Posterior vena cava (tissue), 2 donors: Measurements from ENCODE around the gene LRP11. TPM values are rescaled to one million over a fixed set of nuclear protein-coding genes. Genes with fewer than 3 reads are reported as not detected.
"Not testable (repeated sequence)": the region's sequence is repeated elsewhere in the genome, so short reads cannot be mapped to it uniquely, and the experiment has no call there.

Experiments used
- DNase-seq: peaks from one replicate; pipeline ENCODE4 v3.0.0-alpha.2; 2020; ENCODE audit warnings: low spot score
- intact Hi-C, 2 donors: fragments of 100-400 bp; cut with DNase I; formaldehyde crosslinking; loops; one replicate each; pipeline versions ENCODE4 v1.14.1 to v1.14.2; 2022 to 2023
- total RNA-seq, 2 donors: library from RNA; stranded (reverse); fragmentation: NEBNext Ultra II Directional; extraction: Animal tissue kit (Norgen Biotek cat#: 25700); gene quantifications; one replicate each; pipeline ENCODE4 v1.2.1, GENCODE V29; 2021
- donor health status: DM: yes; HTN: yes; CAD: no.
- donor health status: DM: yes; HTN: yes; CAD: no.

LRP11 gene
- total RNA-seq, 2 donors from 2014 or later = 20.0 to 26.3 TPM

DNA sequence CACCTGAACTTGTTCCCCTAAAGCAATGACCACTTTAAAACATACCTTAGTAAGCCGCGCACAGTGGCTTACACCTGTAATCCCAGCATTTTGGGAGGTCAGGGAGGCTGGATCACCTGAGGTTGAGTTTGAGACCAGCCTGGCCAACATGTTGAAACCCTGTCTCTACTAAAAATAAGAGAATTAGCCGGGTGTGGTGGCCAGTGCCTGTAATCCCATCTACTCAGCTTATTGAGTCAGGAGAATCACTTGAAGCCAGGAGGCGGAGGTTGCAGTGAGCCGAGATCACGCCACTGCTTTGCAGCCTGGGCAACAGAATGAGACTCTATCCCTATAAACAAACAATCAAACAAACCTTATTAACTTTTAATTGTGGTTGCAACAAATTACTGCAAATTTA is 35.3 kb upstream of the LRP11 start:
- intact Hi-C loops = no loop called here
- DNase-seq = no peak

DNA sequence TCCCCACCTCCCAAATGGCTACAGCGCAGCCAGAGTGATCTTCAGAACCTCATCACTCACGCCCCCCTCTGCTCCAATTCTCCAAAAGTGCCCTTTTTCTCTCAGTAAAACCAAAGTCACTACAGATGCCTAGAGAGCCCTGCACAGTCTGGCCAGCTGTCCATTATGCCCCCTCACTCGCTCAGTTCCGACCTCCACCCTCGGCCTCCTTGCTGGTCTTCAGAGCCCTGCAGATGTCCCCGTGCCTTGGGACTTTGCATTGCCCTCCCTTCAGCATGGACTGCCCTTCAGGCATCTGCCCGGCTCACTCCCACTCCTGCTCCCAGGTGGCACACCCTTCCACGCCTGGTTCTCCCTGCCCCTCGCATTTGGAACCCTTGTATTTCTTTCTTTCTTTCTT is 34.8 kb upstream of the LRP11 start:
- intact Hi-C loops = no loop called here
- no peak for DNase-seq

DNA sequence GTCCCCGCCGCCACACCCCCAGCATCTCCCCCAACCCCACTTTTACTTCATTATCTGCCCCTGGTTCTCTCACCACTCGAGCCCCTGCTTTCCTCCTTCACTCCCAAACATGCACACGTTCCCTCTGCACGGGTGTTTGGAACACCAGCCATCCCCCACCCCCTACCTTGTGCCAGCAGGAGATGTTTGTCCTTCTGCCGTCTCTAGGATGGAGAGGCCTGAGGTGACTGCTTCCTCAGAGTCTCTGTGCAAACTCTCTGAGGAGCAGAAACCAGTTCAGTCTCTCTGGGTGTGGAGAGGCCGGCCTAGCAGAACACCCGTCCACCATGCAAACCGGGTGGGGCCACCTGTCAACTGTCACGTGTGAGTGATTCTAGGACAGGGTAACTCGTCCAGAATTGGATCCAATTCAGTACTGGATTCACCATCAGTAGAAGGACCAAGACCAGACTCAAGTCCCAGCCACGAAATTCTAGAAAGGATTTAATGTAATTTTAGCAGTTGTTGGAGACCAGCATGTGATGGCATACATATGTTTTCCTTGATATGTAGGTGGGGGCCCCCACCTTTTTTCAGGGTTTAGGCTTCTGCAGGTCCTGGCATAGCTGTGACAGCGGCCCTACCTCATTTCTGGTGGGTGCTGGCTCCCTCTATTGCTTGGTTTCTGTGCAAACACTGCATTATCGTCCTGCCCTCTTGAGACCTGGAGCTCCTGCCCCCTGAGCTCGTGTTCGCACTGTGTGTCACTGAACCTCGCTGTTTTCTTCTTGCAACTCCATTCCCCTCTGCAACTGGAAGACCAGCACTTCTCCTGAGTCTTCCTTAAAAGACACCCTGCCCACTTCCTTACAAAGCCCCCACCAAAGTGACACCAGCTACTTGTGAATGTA is 33.9 kb upstream of the LRP11 start, which contains the start of gene RAET1E:
Gene RAET1E (minus strand): TSS at position 259 of the 890 bp plus-strand sequence. CDS start 7,212 bp downstream, outside the sequence.
- DNase-seq = no peak
- intact Hi-C loops = no loop called here

DNA sequence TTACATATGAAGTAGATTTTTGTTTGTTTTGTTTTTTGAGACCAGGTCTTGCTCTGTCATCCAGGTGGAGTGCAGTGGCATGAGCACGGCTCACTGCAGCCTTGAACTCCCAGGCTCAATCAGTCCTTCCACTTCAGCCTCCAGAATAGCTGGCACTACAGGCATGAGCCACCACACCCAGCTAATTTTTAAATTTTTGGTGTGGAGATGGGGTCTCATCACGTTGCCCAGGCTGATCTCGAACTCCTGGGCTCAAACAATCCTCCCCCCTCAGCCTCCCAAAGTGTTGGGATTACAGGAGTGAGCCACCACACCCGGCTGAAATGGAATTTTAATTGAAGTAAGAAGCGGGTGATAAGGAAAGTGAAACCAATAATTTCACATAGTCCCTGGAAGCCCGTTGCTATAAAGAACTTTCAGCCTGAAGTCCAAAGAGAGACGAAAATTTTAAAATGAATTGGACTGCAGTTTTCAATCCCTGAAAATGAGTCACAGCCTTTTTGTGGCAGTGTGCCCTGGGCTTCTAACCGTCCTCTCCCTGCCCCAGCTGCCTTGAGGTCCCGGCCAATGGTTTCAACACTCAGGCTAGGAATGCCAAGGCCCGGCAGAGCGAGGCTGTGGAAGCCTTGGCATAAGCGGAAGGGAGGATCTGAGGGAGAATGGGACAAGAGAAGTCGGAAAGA is 33.0 kb upstream of the LRP11 start:
- DNase-seq = peak; percentile 96
- intact Hi-C loops = no loop called here

DNA sequence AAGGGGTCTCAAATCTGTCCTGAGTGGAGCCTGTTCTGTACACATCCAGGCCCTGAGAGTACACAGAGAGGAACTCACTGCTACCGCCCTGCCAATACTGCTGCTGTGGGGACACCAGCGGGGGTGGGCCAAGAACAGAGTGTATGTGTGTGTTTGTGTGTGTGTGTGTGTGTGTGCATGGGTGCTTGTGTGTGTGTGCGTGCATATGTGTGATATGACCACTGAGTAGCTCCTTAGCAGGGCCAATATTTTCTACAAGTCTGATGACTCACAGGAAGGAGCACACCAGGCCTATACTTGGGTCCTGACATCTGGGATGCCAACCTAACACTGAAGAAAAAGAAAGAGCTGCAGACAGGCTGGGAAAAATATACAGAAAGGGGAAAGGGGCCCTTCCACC is 32.3 kb upstream of the LRP11 start:
- intact Hi-C loops = no loop called here
- DNase-seq = no peak

DNA sequence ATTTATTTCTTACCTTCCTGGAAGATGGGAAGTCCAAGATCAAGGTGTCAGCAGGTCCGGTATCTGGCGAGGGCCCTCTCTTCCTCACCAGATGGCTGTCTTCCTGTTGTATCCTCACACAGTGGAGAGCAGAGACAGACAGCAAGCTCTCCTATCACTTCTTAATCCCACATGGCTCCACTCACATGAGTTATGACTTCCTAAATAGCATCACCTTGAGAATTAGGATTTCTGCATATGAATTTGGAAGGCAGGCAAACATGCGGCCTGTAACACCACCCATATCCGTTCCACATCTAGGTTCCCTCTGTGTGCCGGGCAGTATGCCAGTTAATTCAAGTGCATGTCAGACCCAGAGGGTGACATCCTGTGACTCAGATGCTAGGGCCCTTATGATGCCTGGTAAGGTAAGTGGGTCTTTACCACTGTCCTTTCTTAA is 31.7 kb upstream of the LRP11 start:
- intact Hi-C loops = no loop called here
- DNase-seq = no peak

DNA sequence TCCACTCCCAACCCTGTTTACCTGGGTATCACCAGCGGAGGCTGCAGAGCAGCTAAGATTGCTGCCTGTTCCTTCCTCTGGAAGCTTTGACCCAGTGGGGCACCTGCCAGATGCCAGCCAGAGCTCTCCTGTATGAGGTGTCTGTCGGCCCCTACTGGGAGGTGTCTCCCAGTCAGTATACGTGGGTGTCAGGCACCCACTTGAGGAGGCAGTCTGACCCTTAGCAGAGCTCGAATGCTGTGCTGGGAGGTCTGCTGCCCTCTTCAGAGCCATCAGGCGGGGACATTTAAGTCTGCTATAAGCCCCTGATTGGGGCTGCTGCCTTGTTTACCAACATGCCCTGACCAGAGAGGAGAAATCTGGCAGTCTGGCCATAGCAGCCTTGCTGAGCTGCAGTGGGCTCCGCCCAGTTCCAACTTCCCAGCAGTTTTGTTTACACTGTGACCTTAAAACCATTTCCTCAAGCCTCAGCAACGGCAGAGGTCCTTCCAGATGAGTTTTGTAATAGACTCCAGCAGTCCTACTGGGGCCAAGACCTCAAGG is 31.0 kb upstream of the LRP11 start:
- intact Hi-C loops = no loop called here
- DNase-seq = peak; percentile 89

DNA sequence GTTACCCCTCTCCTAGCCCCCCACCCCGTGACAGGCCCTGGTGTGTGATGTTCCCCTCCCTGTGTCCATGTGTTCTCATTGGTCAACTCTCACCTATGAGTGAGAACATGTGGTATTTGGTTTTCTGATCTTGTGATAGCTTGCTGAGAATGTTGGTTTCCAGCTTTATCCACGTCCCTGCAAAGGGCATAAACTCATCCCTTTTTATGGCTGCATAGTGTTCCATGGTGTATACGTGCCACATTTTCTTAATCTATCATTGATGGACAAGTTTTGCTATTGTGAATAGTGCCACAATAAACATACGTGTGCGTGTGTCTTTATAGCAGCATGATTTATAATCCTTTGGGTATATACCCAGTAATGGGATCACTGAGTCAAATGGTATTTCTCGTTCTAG is 27.7 kb upstream of the LRP11 start:
- intact Hi-C loops, DNase-seq: not testable (repeated sequence)

DNA sequence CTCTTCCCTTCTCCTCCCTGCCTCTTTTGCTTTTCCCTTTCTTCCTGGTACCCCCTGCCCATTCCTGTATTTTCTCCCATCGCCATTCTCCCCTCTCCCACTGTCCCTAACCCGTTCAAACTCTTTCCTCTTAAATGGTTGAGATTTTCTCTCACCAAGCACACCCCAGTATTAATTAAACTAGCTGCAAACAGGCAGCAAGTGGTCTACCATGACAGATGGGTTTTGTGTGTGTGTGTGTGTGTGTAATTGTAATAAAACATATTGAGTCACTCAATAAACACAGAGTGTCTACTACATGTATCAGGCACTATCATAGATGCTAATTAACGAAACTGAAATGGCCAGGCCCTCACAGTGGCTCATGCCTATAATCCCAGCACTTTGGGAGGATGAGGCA is 27.1 kb upstream of the LRP11 start:
- intact Hi-C loops = no loop called here
- DNase-seq = no peak

DNA sequence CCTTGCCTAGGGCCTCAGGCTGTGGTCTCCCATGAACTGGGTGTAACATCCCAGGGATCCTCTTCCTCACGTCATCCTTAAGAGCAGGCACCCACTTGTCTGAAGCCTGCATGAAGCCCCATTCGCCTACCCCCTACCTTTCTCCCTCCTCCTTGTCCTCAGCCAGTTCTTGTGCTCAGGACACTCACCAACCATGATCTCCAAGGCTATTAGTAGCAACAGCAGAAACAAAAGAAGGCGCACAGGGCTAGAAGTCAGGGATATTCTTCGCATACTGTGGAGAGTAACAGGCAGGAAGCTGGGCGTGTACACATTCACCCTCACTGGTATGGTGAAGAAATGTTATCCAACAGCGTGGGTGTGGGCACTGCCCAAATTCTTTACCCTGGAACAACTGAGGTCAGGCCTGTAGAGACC is 26.5 kb upstream of the LRP11 start:
- intact Hi-C loops = no loop called here
- DNase-seq = no peak

DNA sequence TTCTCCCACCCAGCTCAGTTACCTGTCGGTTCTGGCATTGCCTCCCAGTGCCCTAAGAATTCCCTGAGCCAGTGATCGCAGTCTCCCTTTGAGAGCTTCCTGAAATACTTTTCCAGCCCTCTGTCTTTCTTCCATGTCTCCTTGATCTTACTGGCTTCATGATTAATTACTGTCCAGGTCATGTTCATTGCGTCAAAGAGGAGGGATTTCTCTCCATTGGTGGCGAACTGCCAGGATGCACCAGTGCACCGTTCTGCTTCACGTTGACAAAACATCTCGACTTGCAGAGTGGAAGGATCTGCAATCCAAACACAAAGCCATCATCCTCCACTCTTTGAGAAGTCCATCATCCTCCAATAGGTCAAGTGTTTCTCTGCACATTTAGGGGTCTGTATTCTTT is 25.2 kb upstream of the LRP11 start:
- DNase-seq = no peak
- intact Hi-C loops = no loop called here

DNA sequence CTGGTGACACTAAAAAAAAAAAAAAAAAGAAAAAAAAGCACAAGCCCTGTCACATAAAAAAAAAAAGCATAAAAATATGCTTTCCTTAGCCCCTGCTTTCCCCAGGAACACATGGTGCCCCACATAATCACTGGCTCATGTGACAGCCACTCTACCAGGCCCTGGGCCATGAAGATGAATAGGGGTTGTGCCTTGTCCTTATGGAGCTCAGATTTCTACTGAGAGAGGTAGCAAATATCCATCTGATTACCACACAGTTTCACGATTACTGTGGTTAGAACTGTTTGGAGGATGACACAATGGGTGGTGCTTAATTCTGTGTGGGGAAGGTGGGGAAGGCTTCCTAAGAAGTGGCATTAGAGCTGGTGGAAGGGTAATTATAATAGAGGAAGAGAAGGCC is 24.5 kb upstream of the LRP11 start:
- DNase-seq = no peak
- intact Hi-C loops = no loop called here

DNA sequence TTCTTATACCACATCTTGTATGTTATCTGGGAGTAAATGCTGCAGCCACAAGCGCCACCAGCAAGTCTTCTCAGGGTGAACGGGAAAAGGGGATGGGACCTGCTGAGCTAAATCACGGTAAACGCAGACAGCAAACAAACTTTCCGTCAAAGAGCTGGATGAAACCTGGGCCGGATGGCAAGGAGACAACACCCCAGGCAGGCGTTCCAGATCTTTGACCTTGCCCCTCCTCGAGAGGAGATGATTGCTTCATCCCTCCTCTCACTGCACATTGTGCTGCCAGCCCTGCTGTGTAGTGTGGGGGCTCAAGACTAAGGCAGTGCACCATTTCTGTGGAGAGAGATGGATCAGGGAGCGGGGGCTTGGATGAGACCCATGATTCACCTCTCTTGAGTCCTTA is 23.9 kb upstream of the LRP11 start:
- no peak for DNase-seq
- intact Hi-C loops = no loop called here

DNA sequence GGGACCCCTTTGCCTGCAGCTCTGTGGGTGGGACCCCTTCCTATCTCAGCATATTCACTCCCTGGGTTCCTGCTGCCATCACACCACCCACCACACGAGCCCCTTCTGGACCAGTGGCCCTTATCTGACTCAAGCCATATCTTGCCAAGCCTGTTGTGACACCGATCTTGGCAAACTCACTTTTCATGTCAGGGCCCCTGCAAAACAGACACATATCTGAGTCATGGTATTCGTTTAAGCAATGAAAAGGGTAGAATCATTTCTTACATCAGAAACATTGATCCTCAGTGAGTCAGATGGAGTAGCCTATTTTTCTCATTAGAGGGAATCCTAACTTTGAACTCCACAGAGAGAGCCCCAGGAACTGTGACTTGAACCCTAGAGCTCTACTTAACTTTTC is 23.2 kb upstream of the LRP11 start:
- intact Hi-C loops = no loop called here
- no peak for DNase-seq

DNA sequence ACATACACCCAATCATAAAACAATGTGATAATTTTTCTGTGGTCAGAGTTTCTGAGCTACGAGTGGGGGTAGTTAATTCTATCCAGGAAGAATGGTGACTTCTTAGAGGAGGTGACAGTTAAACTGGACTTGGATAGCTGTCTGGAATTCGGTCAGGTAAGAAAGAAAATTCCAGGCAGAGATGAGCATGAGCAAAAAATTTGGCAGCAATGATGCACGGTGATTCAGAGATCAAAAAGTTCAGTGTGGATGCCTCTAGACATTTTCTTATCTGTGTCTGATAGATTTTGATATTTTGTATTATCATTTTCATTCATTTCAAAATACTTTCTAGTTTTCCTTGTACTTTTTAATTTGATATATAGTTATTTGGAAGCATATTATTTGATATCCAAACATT is 21.7 kb upstream of the LRP11 start:
- no peak for DNase-seq
- intact Hi-C loops = no loop called here

DNA sequence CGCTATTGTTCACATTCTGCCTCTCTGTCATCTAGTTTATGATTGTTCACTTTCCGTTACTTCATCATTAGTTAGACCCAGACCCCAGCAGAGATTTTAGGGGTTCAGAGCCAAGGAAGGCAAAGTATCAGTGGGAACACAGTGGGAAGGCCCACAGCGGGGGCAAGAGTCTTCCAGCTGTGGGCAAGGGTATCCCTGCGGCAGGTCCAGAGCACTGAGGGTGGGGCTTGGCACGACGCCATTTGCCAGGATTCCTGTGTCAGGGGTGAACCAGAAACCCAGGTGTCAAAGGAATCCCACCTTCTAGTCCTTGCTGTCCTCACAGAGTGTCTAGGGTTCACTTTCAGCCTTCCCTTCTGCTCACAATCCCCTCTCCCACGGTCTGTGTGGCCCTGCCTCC is 20.5 kb upstream of the LRP11 start:
- DNase-seq = peak; percentile 67
- intact Hi-C loops = no loop called here

DNA sequence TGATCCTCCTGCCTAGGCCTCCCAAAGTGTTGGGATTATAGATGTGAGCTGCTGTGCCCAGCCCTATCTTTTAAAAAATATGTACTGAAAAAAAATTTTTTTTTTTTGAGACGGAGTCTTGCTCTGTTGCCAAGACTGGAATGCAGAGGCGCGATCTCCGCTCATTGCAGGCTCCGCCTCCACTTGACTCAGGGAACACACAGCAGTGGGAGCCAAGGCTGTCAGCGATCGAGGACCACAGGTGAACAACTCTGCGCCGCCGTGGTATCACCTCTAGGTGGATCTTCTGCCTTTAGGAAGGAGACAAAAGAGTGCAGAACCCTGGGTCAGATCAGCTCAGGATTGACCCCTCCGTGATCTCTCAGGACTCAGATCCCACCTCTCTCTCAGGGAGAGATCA is 20.1 kb upstream of the LRP11 start:
- peak; percentile 79 for DNase-seq

DNA sequence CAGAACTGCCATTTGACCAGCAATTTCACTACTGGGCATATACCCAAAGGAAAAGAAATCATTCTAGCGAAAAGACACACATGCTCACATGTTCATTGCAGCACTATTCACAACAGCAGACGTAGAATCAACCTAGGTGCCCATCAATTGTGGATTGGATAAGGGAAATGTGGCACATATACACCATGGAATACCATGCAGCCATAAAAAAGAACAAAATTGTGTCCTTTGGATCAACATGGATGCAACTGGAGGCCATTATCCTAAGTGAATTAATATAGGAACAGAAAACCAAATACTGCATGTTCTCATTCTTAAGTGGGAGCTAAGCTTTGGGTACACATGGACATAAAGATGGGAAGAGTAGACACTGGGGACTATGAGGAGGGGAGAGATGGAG is 17.7 kb upstream of the LRP11 start:
- DNase-seq = no peak
- intact Hi-C loops = no loop called here

More for the DNA sequence above, 20.1 kb upstream of the LRP11 start:
- intact Hi-C loops = no loop called here

DNA sequence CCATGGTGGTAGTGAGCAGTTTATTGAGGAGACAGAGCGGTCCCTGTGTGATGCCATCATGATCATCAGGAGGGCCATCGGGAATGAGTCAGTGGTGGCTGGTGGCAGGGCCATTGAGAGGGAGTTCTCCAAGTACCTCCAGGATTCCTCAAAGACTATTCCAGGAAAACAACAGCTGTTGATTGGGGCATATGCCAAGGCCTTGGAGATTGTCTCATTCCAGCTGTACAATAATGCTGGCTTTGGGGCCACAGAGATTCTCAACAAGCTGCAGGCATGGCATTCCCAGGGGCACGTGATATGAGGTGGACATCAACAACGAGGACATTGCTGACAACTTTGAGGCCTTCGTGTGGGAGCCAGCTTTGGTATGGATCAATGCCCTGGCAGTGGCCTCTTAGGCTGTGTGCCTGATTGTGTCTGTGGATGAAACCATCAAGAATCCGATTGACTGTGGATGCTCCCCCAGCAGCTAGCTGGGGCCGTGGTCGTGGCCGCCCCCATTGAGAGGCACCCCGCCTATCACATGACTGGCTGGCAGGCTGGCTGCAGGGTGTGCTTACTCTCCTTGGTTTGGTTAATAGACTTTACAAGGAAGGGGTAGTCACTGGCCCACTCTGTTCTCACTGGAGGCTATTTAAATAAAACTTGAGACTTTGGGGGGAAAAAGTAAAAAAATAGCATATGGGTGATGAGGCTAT is 17.1 kb upstream of the LRP11 start:
- intact Hi-C loops = no loop called here
- DNase-seq = no peak

DNA sequence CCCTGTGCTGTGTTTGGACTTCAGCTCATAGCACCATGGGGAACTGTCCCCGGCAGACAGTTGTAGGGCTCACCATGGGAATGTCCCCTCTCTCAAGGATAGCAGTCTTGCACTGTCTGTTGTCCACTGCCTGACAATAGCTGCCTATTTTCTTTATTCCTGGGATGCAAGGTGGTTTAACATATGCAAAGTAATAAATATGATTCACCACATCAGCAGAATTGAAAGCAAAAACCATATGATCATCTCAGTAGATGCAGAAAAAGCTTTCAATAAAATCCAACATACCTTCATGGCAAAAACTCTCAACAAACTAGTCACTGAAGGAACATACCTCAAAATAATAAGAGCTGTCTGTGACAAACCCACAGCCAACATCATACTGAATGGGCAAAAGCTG is 13.5 kb upstream of the LRP11 start:
- intact Hi-C loops = no loop called here
- no peak for DNase-seq
